HUES64 (cell line): ENCODE results near the gene TSGA10IP.
A peak's percentile ranks its signal among the peaks of the same experiment; 100 is the strongest.

ENCODE experiments used
- H3K27ac ChIP-seq: 2 replicates; pipeline ENCODE4 v1.7.0; 2013; ENCODE audit warnings: low read depth, low read length, inconsistent platforms
- H3K27me3 ChIP-seq: 2 replicates; pipeline ENCODE4 v1.6.1; 2013; ENCODE audit warnings: mild to moderate bottlenecking, low read length; ENCODE audit not compliant: insufficient read depth
- H3K36me3 ChIP-seq: 2 replicates; pipeline ENCODE4 v1.6.1; 2013; ENCODE audit warnings: mild to moderate bottlenecking, low read length; ENCODE audit not compliant: insufficient read depth
- H3K4me1 ChIP-seq: 2 replicates; pipeline ENCODE4 v1.6.1; 2013; ENCODE audit warnings: mild to moderate bottlenecking, low read length, moderate library complexity; ENCODE audit not compliant: insufficient read depth
- H3K4me3 ChIP-seq: 2 replicates; pipeline ENCODE4 v1.5.1; 2013; ENCODE audit warnings: mild to moderate bottlenecking, low read length, moderate library complexity
- H3K9ac ChIP-seq: 2 replicates; pipeline ENCODE4 v1.6.1; 2013; ENCODE audit warnings: mild to moderate bottlenecking, low read depth, low read length
- H3K9me3 ChIP-seq: 2 replicates; pipeline ENCODE4 v1.6.1; 2013; ENCODE audit warnings: low read depth, low read length; ENCODE audit not compliant: insufficient read depth
- WGBS: fragments of 150-250, 120-280 bp; methylation state at CpG from one replicate; pipeline ENCODE4 v1.1.7; 2013; ENCODE audit warnings: missing lambda C conversion rate; 5-methylcytosine and 5-hydroxymethylcytosine counted together

The TSGA10IP gene

DNA sequence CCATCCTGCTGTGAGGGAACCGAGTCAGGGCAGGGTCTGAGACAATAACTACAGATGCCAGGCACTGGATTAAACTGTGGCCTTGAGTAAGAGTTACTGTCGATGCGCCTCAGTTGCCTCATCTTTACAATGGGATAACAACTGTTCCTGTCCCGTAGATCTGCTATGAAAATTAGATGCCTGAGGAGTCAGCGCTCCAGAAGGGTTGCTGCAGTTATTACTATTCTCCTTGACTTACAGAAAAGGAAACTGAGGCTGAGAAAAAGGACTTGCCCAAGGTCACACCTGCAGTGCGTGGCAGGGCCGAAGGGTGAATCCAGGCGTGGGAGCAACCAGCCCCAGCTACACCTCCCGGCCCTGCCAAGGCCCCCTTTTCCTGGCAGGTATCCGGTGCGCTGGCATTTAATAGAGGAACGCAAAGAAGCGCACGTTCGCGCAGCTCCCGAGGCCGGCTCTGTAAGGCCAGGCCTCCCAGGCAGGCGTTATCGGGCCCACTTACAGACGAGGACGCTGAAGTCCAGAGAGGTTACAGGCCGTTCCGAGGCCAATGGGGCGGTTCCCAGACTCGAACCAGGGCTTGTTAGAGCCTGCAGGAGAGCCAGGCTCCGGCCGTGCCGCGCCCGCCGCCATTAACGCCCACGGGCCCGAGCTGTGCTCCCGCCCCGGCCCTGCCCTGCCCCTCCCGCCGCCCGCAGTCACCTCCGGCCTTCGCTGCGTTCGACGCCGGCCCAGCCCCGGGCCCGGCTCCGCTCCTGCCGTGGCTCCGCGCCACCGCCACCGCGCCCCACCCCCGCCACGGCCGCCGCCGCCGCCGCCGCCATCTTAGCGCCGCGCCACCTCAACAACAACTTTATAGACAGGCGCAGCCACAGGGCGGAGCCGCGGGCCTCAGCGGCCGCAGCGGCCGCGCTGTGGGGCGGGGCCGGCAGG, 26.8 kb upstream of the TSGA10IP start, which contains the start of gene C11orf68:
TSS of gene C11orf68 (minus strand) at position 852 of the 930 bp plus-strand sequence. CDS start at position 821, 31 bp downstream.
- H3K27ac ChIP-seq: peak within 1 kb of the TSS; percentile 88
- 6% methylated on average over 77 of the region's 77 CpGs for WGBS
- no peaks in the 10 kb centered on the region for H3K9me3 ChIP-seq
- H3K36me3 ChIP-seq: peaks cover 11% of the 10 kb centered on the region
- peak within 1 kb of the TSS; percentile 97 for H3K9ac ChIP-seq
- peak within 1 kb of the TSS; percentile 100 for H3K4me3 ChIP-seq
- H3K27me3 ChIP-seq: no peaks in the 10 kb centered on the region
- H3K4me1 ChIP-seq: peaks cover 7% of the 10 kb centered on the region

DNA sequence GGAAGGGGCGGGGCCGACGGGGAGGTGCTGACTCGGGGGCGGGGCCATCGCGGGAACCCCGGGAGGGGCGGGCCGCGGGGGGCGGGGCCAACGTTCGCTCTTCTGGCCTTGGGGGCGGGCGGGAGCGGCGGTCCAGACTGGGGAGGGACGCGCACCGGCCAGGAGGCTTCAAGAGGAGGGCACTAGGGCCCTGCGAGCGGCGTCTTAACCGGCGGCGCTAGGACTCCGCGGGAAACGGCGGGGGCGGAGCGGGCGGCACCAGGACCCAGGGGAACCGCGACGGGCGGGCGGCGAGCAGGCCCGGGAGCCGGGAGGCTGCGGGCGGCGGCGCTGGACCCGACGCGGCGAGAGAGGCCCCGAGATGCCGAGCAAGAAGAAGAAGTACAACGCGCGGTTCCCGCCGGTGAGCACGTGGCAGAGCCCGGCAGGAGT, 26.1 kb upstream of the TSGA10IP start, which contains the start of gene DRAP1:
TSS of gene DRAP1 (plus strand) at position 286 of the 432 bp plus-strand sequence. CDS start at position 362, 76 bp downstream.
- Histone ChIP-seq H3K9me3 (no peaks in the 10 kb centered on the region), H3K27ac (peak within 1 kb of the TSS; percentile 88), H3K9ac (peak within 1 kb of the TSS; percentile 97), H3K36me3 (peaks cover 12% of the 10 kb centered on the region), H3K4me3 (peak within 1 kb of the TSS; percentile 100), H3K27me3 (no peaks in the 10 kb centered on the region), H3K4me1 (peaks cover 7% of the 10 kb centered on the region)
- under 1% methylated on average over 59 of the region's 59 CpGs for WGBS

DNA sequence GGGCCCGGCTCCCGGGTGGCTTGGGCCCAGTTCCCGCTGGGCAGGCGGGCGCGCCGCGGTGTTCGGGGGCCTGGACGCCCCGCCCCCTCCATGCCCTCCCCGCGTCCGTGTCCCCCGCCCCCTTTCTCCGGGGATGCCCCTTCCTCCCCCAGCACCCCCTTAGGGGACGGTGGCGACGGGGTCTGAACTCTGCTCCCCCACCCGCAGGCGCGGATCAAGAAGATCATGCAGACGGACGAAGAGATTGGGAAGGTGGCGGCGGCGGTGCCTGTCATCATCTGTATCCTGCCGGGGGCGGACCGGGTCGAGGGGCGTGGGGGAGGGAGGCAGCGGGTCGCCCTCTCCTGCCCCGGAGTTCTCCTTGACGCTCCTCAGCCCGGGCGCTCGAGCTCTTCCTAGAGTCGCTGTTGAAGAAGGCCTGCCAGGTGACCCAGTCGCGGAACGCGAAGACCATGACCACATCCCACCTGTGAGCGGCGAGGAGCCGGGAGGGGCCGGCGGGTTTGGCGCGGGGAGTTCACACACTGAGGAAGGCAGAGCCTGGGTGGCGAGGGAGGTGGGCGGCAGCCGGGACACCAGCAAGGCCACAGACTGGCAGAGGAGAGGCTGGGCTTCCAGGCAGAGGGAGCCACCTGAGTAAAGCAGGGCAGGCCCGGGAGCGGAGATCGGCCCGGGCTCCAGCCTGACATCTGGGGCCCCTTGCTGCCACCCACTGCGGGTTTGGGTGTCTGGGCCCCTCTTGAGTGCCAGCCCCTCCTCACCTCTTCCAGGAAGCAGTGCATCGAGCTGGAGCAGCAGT, 25.5 kb upstream of the TSGA10IP start:
- peak overlapping the region; percentile 61; the same call in 1 of the 2 replicates for H3K27ac ChIP-seq

GRCh38 chr11:65920372-65920802, 24.9 kb upstream of the TSGA10IP start:
- no peak overlapping the region for H3K27ac ChIP-seq

More for the DNA sequence above, 25.5 kb upstream of the TSGA10IP start:
- peak overlapping the region; percentile 69 for H3K9ac ChIP-seq
- H3K27me3 ChIP-seq: no peaks in the 10 kb centered on the region
- peaks cover 7% of the 10 kb centered on the region for H3K4me1 ChIP-seq
- H3K9me3 ChIP-seq: no peaks in the 10 kb centered on the region
- 4% methylated on average over 54 of the region's 60 CpGs for WGBS
- H3K36me3 ChIP-seq: peaks cover 12% of the 10 kb centered on the region
- peak overlapping the region; percentile 85 for H3K4me3 ChIP-seq

DNA sequence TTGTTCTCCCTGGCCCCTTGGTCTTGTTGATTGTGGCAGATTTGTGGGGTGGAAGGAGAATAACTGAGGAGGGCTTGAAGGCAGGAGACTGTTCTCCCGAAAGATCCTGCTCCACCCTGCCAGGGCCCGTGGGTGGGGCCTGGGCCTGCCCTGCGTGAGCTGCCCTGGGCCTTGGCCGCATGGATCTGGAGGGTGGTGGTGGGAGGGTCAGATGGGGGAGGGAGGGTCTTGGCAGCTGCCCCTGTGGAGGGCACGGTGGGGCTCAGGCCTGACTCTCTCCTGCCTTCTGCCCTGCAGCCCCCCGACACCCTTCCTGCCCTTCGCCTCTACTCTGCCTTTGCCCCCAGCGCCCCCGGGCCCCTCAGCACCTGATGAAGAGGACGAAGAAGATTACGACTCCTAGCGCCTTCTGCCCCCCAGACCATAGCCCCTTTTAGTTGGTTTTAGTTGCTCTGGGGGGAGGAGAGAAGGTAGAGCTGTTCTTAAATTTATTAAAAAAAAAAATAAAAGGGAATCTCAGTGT, 24.2 kb upstream of the TSGA10IP start:
- Histone ChIP-seq H3K4me3 (no peak overlapping the region), H3K27ac (no peak overlapping the region), H3K9ac (no peak overlapping the region), H3K4me1 (peaks cover 4% of the 10 kb centered on the region), H3K36me3 (peaks cover 12% of the 10 kb centered on the region), H3K9me3 (no peaks in the 10 kb centered on the region), H3K27me3 (no peaks in the 10 kb centered on the region)
- WGBS: 92% methylated on average over 12 of the region's 12 CpGs

More at GRCh38 chr11:65920372-65920802, 24.9 kb upstream of the TSGA10IP start:
- Histone ChIP-seq H3K27me3 (no peaks in the 10 kb centered on the region), H3K9ac (peak overlapping the region; percentile 67), H3K4me3 (peak overlapping the region; percentile 85), H3K36me3 (peaks cover 12% of the 10 kb centered on the region), H3K9me3 (no peaks in the 10 kb centered on the region), H3K4me1 (peaks cover 7% of the 10 kb centered on the region)
- WGBS: 86% methylated on average over 15 of the region's 15 CpGs

GRCh38 chr11:65921876-65922275, 23.4 kb upstream of the TSGA10IP start:
- H3K4me3 ChIP-seq: no peak overlapping the region
- H3K9ac ChIP-seq: no peak overlapping the region
- peaks cover 12% of the 10 kb centered on the region for H3K36me3 ChIP-seq
- WGBS: 94% methylated on average over 10 of the region's 10 CpGs
- H3K27me3 ChIP-seq: no peaks in the 10 kb centered on the region
- no peak overlapping the region for H3K27ac ChIP-seq
- no peaks in the 10 kb centered on the region for H3K9me3 ChIP-seq
- H3K4me1 ChIP-seq: no peaks in the 10 kb centered on the region

- H3K27me3 ChIP-seq: no peaks in the 10 kb centered on the region
- WGBS: 97% methylated on average over 3 of the region's 3 CpGs
- H3K4me1 ChIP-seq: peaks cover under 1% of the 10 kb centered on the region; the same call in 1 of the 2 replicates
- H3K36me3 ChIP-seq: peaks cover 12% of the 10 kb centered on the region
- H3K27ac ChIP-seq: no peak overlapping the region
- H3K9me3 ChIP-seq: no peaks in the 10 kb centered on the region
- no peak overlapping the region for H3K4me3 ChIP-seq
- H3K9ac ChIP-seq: no peak overlapping the region
Measured at GRCh38 chr11:65922565-65922964, 22.7 kb upstream of the TSGA10IP start.

- Histone ChIP-seq H3K9me3 (no peaks in the 10 kb centered on the region), H3K9ac (no peak overlapping the region), H3K36me3 (peaks cover 12% of the 10 kb centered on the region), H3K27me3 (no peaks in the 10 kb centered on the region), H3K27ac (no peak overlapping the region), H3K4me3 (no peak overlapping the region), H3K4me1 (peaks cover 7% of the 10 kb centered on the region; the same call in 1 of the 2 replicates)
- 95% methylated on average over 2 of the region's 2 CpGs for WGBS
Measured at GRCh38 chr11:65925397-65925796, 19.9 kb upstream of the TSGA10IP start.

GRCh38 chr11:65927904-65928397, 17.3 kb upstream of the TSGA10IP start:
- 79% methylated on average over 9 of the region's 9 CpGs for WGBS
- H3K9ac ChIP-seq: peak overlapping the region; percentile 41; the same call in 1 of the 2 replicates
- H3K4me1 ChIP-seq: peaks cover 11% of the 10 kb centered on the region; the same call in 1 of the 2 replicates
- H3K27ac ChIP-seq: peak overlapping the region; percentile 35; the same call in 1 of the 2 replicates
- no peaks in the 10 kb centered on the region for H3K9me3 ChIP-seq
- H3K4me3 ChIP-seq: no peak overlapping the region
- H3K27me3 ChIP-seq: no peaks in the 10 kb centered on the region
- peaks cover 6% of the 10 kb centered on the region for H3K36me3 ChIP-seq

GRCh38 chr11:65928667-65929066, 16.6 kb upstream of the TSGA10IP start:
- no peak overlapping the region for H3K27ac ChIP-seq
- WGBS: 90% methylated on average over 6 of the region's 6 CpGs
- no peaks in the 10 kb centered on the region for H3K36me3 ChIP-seq
- no peak overlapping the region for H3K9ac ChIP-seq
- no peaks in the 10 kb centered on the region for H3K9me3 ChIP-seq
- no peaks in the 10 kb centered on the region for H3K27me3 ChIP-seq
- H3K4me3 ChIP-seq: no peak overlapping the region
- peaks cover 12% of the 10 kb centered on the region; the same call in 1 of the 2 replicates for H3K4me1 ChIP-seq
